ENCODE results near the gene CD244.
"Not testable (repeated sequence)": the region's sequence is repeated elsewhere in the genome, so short reads cannot be mapped to it uniquely, and the experiment has no call there.

The CD244 gene

DNA sequence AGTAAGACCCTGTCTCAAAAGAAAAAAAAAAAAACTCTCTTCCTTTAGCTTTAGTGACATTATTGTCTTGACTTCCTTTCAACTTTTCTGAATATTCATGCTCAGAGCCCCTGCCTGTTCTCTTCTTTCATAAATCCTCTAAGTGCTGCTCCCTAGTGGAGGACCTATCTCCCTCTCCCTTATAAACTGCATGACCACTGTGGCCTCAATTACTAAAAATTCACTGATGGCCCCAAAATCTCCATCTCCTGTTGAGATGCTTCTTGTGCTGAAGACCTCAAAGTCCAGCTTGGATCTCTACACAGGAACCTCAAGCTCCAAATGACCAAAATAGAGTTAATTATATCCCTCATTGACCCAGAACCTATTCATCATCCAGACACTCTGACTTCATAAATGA is 14.5 kb upstream of the CD244 start:
- FAIRE-seq: no peak

DNA sequence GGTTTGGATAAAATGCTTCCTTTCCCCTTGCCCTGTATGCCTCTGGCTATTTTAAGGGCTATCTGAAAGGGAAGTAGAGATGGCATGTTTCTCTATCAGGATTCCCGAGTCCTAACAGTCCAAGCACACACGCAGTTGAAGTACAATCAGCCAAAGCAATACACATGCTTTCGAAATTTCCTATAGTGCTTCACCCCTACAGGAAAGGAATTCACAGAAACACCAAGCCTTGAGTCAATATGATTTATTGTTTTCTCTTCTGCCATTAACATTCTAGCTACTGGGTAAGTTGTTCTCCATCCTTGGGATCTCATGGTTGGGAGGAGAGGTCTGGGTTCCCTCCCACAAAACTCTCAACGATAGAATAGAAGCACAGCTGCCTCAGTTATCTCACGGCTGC is 13.6 kb upstream of the CD244 start:
- no peak for FAIRE-seq

DNA sequence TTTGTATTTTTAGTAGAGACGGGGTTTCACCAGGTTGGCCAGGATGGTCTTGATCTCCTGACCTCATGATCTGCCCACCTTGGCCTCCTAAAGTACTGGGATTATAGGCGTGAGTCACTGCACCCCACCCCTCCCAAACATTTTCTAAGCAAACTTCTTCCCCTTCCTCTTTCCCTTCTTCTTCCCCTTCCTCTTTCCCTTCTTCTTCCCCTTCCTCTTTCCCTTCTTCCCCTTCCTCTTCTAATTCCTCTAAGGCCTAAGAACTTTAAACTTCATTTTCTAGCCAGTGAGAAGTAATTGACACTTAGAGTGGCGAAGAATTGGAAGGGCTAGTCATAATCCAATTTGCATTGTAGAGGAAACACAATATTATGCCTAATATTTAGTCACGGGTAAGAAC is 12.9 kb upstream of the CD244 start:
- FAIRE-seq: not testable (repeated sequence)

DNA sequence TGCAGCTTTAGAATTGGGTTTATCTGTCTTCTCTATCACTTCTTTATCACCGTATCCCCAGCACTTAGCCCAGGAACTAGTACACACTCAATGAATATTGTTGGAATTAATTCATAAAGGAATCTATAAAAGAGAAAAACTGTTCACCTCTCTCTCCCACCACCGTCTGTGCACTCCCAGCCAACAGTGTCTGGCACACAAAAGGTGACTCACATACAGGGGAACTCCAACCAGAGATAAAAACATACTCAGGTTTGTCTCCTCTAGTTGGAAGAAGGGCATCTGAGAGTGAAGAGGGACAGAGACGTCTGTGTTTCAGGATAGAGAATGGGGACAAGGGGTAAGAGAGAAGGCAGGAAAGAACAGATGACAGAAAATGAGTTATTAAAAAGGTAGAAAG is 12.2 kb upstream of the CD244 start:
- FAIRE-seq: no peak

DNA sequence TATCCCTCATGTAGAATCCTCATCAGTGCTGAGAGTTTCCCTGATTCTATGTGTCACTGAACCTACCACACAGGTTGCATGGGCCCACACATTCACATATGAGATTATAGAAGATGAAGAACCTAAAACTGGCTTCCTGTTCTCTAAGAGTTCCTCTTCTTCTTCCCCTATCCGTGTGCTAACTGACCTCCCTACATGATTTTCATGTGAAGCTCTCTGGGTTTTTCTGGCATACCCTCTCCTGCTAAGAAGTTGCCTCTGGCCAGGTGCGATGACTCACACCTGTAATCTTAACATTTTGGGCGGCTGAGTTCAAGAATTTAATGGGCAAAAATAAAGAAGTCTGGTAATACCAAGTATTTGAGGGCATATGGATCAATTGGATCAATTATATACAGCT is 5.5 kb upstream of the CD244 start:
- FAIRE-seq: no peak

DNA sequence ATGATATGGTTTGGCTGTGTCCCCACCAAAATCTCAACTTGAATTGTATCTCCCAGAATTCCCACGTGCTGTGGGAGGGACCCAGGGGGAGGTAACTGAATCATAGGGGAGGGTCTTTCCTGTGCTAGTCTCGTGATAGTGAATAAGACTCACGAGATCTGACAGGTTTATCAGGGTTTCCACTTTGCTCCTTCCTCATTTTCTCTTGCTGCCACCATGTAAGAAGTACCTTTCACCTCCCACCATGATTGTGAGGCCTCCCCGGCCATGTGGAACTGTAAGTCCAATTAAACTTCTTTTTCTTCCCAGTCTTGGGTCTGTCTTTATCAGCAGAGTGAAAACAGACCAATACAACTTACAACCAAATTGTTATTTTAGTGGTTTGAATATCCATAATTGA is 5.0 kb upstream of the CD244 start:
- FAIRE-seq: not testable (repeated sequence)

DNA sequence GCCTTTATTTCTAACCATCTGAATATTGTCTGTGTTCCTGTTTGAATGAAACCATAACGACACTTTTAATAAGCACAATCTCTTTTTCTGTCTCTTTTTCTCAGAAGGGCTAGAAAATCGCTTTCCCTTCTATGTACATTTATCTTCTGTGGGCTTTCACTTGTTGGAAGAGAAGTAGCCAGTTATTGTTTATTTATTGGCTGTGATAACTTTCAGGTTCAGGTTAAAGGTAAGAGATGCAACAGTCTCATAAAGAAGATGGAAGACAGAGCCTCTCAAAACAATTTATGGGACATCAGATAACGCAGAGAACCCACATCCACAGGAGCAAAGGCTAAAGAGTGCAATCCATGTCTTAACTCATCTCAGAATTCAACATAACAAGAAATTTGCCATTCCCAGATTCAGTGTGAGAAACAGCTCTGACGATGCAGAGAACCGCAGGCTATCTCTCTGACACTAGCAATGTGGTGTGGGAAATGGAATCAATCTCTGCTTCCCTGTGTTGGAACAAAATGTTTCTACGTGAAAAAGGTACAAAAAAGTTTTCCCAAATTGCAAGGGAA is 4.1 kb upstream of the CD244 start:
- no peak for FAIRE-seq

DNA sequence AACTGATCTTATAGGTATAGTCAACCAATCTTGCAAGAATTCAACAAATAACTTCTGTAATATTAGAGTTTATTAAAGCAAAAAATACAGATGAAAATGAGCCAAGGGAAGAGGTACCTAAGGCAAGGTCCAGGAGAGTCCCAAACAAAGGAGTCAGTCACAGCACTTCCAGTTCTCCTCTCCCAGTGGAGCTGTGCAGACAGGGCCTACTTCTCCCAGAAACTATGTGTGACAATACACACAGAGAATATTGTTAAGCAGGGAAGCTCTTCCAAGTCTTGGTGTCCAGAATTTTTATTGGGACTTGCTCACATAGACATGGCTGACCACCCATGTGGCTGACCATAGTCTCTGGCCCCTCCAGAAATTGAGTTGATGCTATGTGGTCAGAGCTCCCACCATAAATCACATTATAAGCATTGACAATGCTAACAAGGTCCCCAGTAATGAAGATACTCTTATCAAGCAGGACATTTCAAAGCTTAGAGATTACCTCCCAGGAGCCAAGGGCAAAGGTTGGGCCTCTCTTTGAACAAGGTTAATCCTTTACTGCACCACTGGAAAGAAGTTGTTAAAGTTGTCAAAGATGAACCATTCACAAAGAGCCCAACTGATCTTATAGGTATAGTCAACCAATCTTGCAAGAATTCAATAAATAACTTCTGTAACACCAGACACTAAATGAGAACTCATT is 3.5 kb upstream of the CD244 start:
- FAIRE-seq: no peak

DNA sequence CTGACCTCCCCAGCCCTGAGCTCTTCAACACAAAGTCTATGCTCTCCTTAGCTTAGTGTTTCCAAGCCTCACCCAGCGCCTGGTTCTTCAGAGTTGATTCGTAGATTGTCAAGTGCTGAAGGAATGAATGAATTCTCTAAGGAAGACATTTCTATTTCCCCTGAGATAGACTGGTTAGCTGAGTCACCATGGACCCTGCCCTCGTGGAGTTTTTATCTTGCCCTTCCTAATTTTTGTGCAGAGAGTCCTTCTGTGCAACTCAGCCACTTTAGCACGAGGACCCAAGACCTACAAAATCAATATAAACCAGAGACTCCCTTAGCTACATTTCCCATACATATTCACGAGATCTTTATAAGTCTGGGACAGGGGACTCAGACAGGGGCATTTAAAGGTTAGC is 2.6 kb upstream of the CD244 start:
- FAIRE-seq: no peak

DNA sequence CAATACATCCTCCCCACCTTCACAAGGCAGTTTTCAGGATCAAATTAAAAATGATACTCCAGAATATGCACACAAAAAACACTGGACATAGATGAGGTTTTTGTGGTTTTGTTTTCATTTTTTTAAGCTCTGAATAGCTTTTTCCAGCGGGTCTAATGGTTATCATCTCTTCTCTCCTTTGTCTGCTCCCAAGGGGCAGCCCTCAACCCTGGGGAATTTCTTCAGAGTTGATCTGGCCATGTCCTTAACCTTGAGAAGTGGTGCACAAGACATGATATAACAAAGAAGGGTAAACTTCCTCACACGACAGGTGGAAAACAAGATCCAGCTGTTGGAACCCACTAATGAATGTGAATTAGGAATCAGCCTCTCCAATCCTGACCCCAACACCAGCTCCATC is 1.5 kb upstream of the CD244 start:
- FAIRE-seq: no peak

DNA sequence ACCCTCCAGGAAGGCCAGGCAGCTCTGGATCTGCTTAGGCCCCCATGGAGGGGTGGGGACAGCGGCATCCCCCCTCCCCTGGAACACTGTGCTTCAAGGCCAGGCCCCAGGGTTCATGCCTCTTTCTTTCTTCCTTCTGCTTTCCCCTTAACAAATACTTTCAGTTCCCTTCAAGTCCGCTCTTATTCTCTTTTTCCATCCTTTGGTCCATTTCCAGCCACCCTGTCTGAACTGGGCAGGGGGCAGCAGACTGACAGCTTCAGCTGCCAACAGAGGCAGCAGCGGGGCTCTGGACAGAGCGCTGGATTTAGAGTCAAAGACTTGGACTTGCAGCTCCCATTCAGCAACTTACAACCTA is 1.1 kb upstream of the CD244 start:
- no peak for FAIRE-seq

DNA sequence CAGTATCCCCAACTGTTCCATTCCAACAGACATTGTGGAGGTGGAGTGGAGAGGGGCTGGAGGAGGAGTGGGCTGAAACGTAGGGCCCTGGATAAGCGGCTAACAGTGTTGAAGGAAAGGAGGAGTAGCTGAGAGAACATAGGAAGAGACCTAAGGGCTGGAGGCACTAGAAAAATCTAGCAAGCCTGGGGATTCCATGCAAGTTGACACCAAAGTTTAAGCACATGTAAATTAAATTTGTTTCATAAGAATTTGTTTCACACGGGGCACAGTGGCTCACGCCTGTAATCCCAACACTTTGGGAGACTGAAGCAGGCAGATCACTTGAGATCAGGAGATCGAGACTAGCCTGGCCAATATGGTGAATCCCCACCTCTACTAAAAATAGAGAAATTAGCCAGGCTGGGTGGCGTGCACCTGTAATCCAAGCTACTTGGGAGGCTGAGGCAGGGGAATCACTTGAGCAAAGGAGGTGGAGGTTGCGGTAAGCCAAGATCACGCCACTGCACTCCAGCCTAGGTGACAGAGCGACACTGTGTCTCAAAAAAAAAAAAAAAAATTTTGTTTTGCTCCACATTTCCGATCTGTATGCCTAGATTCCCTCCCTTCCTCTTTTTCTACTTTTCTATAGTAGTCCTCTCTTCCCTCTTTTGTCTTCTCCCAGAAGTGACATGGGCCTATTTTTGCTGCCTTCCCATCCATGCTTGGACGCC is 530 bp upstream of the CD244 start:
- FAIRE-seq: no peak

DNA sequence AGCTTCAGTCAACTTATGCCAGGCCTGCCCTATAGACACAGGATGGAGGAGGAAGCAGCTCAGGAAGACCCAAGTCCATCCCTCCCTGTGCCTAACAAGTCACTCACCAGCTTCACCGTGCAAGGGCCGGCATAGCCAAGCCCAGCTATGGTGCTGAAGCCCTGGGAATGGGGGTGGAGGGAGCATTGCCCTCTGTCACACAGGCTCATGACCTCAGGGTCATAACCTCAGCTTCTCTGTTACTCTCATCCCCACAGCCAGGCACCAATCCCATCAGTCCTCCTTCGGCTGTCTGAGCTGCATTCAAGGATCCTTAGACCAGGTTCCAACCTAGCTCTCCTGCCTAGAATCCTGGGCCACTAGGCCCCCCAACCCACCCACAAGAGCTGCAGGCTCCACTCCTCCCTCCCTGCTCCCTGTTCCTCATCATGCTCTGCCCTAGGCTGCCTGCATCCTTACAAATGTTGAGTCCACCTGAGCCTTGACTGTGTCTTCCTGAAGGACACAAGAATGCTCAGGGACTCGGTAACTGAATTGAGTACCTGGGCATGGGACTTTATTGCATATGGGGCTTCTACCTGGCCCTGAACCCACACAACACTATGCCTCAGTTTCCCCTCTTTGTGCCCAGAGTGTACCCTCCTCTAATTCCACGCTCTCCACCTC is 1.7 kb downstream of the CD244 start:
- FAIRE-seq: no peak

DNA sequence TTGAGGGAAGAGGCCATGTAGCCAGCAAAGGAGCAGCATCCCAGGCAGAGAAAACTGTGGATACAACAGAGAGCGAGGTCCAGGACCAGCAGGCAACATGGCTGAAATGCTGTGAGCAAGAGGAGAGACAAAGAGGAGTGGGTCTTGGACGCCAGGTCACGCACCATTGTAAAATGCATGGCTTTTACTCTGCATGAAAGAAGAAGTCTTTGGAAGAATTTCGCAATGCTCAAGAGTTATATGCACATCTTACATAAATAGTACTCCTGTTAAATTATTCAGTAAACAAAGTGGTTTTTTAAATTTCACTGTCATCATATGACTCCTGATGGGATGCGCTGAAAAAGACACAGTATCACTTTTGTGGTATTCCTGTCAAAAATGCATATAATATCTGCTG is 3.5 kb downstream of the CD244 start:
- FAIRE-seq: no peak

DNA sequence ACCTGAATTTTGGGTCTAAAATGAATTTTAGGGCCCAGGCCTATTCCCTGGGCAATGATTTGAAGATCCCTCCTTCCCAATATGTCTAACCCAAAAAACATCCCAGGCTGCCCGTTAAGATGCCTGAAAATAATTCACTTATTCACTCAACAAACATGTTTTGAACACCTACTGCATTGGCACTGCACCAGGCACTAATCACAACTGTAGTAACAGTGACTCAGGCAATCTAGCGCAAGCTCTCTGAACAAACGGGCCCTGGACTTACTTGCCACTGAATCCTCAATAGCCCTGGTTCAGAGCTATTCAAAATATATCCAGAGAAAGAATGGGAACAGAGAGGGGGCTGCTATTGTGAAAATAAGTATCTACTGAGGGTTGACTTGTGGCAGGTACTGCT is 4.2 kb downstream of the CD244 start:
- FAIRE-seq: no peak

DNA sequence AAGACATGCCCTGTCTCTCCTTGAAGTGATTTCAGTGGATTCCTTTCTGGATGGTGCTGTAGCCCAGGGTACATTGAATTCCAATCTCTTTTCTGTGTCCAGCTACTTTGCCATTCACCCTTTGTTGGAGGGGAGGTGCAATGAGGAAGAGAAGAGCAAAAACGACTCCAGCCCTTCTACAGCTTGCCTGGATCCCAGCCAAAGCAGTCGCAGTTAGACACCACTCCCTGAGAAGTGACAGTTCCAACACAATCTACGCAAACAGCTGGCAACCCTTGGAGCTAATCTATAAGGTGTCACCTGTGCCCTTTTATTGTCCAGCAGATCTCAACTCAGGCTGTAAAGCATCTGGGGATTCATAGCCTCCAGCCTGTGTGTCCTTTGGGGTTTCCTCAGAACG is 4.6 kb downstream of the CD244 start:
- FAIRE-seq: no peak

DNA sequence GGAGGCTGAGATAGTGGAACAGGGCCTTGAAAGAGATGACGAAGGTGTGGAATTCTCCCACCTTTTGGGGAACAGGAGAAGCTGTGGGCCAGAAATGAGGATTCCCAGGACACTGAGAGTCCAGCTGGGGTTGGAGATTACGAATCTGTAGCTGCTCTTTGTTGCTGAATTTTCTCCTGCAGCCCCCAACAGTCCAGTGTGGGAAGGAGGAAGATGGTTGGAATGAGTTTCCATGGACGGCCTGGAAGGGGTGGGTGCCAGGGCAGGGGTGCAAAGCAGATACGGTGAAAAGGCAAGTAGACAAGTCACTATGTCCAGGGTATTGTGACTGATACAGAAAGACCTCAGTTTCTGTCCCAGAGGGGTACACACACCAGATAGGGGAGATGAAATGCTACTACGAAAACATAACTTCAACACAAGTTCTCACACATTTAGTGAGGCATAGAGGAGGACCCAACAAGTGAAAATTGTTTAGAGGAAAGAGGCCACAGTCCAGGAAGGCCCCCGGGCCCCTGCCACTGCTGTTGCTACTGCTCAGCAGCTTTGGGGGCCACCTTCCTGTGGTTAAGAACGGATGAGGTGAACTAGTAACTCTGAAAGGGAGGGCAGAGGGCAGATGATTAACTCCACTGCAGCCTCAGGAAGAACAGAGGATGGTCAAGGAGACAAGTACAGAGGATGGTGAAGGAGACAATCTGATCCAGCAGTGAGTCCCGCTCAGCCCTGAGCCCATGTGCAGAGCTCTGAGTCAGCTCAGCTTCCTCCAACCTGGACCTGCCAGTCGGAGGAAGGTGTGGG is 7.3 kb downstream of the CD244 start:
- no peak for FAIRE-seq

DNA sequence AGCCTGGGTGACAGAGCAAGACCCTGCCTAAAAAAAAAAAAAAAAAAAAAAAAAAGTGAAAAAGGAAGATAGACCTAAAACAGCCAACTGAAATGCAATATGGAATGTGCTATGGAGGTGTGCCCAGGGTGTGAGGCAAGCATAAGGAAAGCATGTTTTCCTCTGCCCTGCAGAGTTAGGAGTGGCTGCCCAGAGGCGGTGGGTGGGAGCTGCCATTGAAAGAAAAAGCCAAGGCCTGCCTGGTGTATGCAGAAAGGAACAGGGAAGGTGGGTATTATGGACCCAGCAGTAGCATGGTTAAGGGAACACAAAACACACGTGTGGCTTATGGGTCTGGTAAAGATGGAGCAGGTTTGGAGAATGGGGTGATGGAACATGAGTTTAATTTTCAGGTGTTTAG is 8.9 kb downstream of the CD244 start:
- no peak for FAIRE-seq

DNA sequence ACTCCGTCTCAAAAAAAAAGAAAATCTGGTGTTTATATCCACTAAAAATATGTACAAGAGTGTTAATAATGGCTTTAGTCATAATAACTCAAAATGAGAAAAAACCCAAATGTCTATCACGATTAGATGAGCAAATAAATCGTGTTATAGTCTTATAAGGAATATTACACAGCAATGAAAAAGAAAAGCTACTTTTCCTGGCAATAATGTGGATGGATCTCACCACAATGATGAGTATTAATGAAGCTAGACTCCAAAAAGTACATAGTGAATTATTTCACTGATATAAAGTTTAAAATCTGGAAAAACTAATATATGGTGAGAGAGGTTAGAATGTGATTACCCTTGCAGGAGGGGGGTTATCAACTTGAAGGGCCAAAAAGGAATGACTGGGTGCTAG is 9.7 kb downstream of the CD244 start:
- no peak for FAIRE-seq

DNA sequence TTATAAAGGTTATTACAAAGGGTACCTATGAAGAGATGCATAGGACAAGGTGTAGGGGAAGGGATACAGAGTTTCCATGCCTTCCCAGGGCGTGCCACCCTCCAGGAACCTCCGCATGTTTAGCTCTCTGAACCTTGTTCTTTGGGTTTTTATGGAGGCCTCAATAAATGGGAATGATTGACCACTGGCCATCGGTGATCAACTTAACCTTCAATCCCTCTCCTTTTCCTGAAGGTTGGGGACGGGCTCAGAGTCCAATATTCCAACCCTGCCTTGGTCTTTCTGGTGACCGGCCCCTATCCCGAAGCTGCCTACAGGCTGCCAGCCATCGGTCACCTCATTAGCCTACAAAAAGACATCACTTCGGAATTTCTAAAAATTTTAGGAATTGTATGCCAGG is 11.7 kb downstream of the CD244 start:
- no peak for FAIRE-seq

DNA sequence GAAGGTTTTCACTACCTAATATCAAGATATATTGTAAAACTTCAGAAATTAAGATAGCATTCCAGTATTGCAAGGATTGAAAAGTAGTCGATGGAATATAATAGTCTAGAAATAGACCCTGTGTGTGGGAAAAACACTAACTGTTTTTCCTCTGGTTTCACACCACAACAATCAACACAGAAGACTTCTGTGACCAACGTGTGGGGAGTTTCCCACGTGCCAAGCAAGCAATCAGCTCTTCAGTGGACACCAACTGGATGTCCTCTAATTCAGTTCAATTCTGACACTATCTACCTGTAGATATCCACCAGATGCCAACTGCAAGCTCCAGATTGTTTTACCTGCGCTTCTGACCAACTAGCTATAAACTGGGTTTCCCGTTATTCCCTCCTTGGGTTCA is 12.1 kb downstream of the CD244 start:
- FAIRE-seq: no peak

DNA sequence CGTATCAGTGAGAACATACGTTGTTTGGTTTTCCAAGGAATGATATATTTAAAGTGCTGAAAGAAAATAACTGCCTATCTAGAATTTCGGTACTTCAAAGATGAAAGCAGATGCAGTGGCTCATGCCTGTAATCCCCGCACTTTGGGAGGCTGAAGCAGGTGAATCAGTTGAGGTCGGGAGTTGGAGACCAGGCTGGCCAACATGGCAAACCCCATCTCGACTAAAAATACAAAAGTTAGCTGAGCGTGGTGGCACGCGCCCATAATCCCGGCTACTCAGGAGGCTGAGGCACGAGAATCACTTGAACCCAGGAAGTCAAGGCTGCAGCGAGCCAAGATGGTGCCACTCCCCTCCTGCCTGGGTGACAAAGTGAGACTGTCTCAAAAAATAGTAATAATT is 16.4 kb downstream of the CD244 start:
- FAIRE-seq: no peak

Data from A204.1 (cell line).